HCT116 (cell line): ENCODE results near the gene SNTG2. TPM values are rescaled to one million over a fixed set of nuclear protein-coding genes. Genes with fewer than 3 reads are reported as not detected.

ENCODE experiments used
- ATAC-seq: fragments of 200-7000 bp; cut with Tn5 transposase; 2 replicates; pipeline ENCODE4 v1.9.1; 2020; ENCODE audit warnings: mild to moderate bottlenecking, moderate library complexity
- BruUV-seq: library from RNA; stranded (reverse); fragments of 400-500 nt; replicated peaks from 2 replicates; lab custom pipeline; 2021; lab: Mats Ljungman, UMichigan
- CTCF ChIA-PET: fragments of 300-600 bp; sonication (Branson Sonifier 250); formaldehyde crosslinking; loops from one replicate; lab custom pipeline; 2021; ENCODE audit warnings: antibody characterized with exemption; lab: Charles Lee
- POLR2A ChIA-PET: fragments of 300-600, 350-600 bp; sonication (Branson Sonifier 250); formaldehyde crosslinking; loops from one replicate; lab custom pipeline; 2021; ENCODE audit warnings: antibody characterized with exemption; lab: Charles Lee
- RAD21 ChIA-PET, 2 experiments: fragments of 300-600 bp; sonication (Branson Sonifier 250); formaldehyde crosslinking; loops; one replicate each; lab custom pipeline; 2023; ENCODE audit warnings: low total read pairs in 2 of 2; ENCODE audit not compliant: uncharacterized antibody in 2 of 2, unreplicated experiment in 2 of 2, low non-redundant PET in 1 of 2; lab: Charles Lee
- DNase-seq: peaks from one replicate; pipeline ENCODE4 v3.0.0-alpha.2; 2010; ENCODE audit warnings: low read depth, low spot score
- H2AFZ ChIP-seq: fragments of 200-600 bp; shearing (Covaris generic), sonication (generic); 2 replicates; pipeline ENCODE4 v1.6.1; 2017; ENCODE audit warnings: low read depth, mixed run types, mixed read lengths, antibody characterized with exemption, low read length; ENCODE audit not compliant: poor library complexity, severe bottlenecking
- H3K27ac ChIP-seq: 2 replicates; pipeline ENCODE4 v1.5.1; 2012; ENCODE audit warnings: low read depth, low read length
- H3K27me3 ChIP-seq: fragments of 200-600 bp; sonication (generic); 2 replicates; pipeline ENCODE4 v1.6.1; 2016; ENCODE audit warnings: mixed run types, low read length, mixed read lengths; ENCODE audit not compliant: insufficient read depth
- H3K36me3 ChIP-seq, 2 experiments: fragments of 200-500 bp in 1 of 2; fragments of 200-600 bp in 1 of 2; sonication (Bioruptor generic) in 1 of 2; sonication (generic) in 1 of 2; 2 replicates each; pipeline versions ENCODE4 v1.5.1 to v1.6.1; 2014 to 2016; ENCODE audit warnings: low read length in 2 of 2, inconsistent platforms in 1 of 2, mixed read lengths in 1 of 2, mixed run types in 1 of 2; ENCODE audit not compliant: insufficient read depth in 2 of 2, control insufficient read depth in 1 of 2
- H3K4me1 ChIP-seq, 2 experiments: fragments of 200-600 bp in 1 of 2; sonication (generic) in 1 of 2; 2 replicates each; pipeline versions ENCODE4 v1.5.1 to v1.6.1; 2012 to 2017; ENCODE audit warnings: low read length in 2 of 2, inconsistent platforms in 1 of 2, mild to moderate bottlenecking in 1 of 2, mixed read lengths in 1 of 2, mixed run types in 1 of 2, moderate library complexity in 1 of 2; ENCODE audit not compliant: insufficient read depth in 2 of 2, control insufficient read depth in 1 of 2
- H3K4me2 ChIP-seq: fragments of 200-600 bp; sonication (generic); 2 replicates; pipeline ENCODE4 v1.6.1; 2017; ENCODE audit warnings: mixed run types, low read length, mixed read lengths
- H3K4me3 ChIP-seq, 2 experiments: fragments of 200-600 bp in 1 of 2; sonication (generic) in 1 of 2; replicated peaks in 1 of 2; 2 replicates each; pipeline ENCODE4 v1.5.1; 2011 to 2016; ENCODE audit warnings: low read length in 2 of 2, control low read depth in 1 of 2, low read depth in 1 of 2, mild to moderate bottlenecking in 1 of 2, mixed read lengths in 1 of 2, mixed run types in 1 of 2
- H3K79me2 ChIP-seq: fragments of 200-600 bp; sonication (generic); 2 replicates; pipeline ENCODE4 v1.6.1; 2017; ENCODE audit warnings: mild to moderate bottlenecking, mixed run types, low read length, moderate library complexity, mixed read lengths; ENCODE audit not compliant: insufficient read depth
- H3K9ac ChIP-seq: fragments of 200-600 bp; sonication (generic); 2 replicates; pipeline ENCODE4 v1.6.1; 2016; ENCODE audit warnings: low read length, mixed read lengths
- H3K9me2 ChIP-seq: fragments of 200-600 bp; sonication (generic), shearing (Covaris generic); 2 replicates; pipeline ENCODE4 v1.6.1; 2017; ENCODE audit warnings: mixed run types, mild to moderate bottlenecking, moderate library complexity; ENCODE audit not compliant: insufficient read depth
- H3K9me3 ChIP-seq, 2 experiments: fragments of 200-500 bp in 1 of 2; fragments of 200-600 bp in 1 of 2; sonication (Bioruptor generic) in 1 of 2; sonication (generic) in 1 of 2; 2 replicates each; pipeline ENCODE4 v1.6.1; 2014 to 2017; ENCODE audit warnings: low read length in 2 of 2, mixed read lengths in 2 of 2, inconsistent platforms in 1 of 2, low read depth in 1 of 2, mild to moderate bottlenecking in 1 of 2, mixed run types in 1 of 2, moderate library complexity in 1 of 2; ENCODE audit not compliant: control insufficient read depth in 1 of 2, insufficient read depth in 1 of 2
- H4K20me1 ChIP-seq: fragments of 200-600 bp; sonication (generic), shearing (Covaris generic); 2 replicates; pipeline ENCODE4 v1.6.1; 2017; ENCODE audit warnings: mixed run types, mild to moderate bottlenecking, moderate library complexity; ENCODE audit not compliant: insufficient read depth
- EGR1 ChIP-seq: IDR thresholded peaks from 2 replicates; pipeline ENCODE4 v1.6.1; 2012; ENCODE audit warnings: low read depth
- EZH2 ChIP-seq: fragments of 200-600 bp; sonication (generic); IDR thresholded peaks from 2 replicates; pipeline ENCODE4 v1.6.1; 2017; ENCODE audit warnings: antibody characterized with exemption, mixed run types
- SP1 ChIP-seq: IDR thresholded peaks from 2 replicates; pipeline ENCODE4 v1.6.1; 2012; ENCODE audit warnings: low read depth
- YY1 ChIP-seq: IDR thresholded peaks from 2 replicates; pipeline ENCODE4 v1.6.1; 2011; ENCODE audit warnings: low read length, low read depth, moderate library complexity, mild to moderate bottlenecking; ENCODE audit not compliant: insufficient replicate concordance; ENCODE audit errors: extremely low read depth
- intact Hi-C: fragments of 100-400 bp; cut with micrococcal nuclease; formaldehyde crosslinking; loops from 2 replicates; pipeline ENCODE4 v1.10.0; 2022
- total RNA-seq: library from RNA; stranded (reverse); gene quantifications from one replicate; pipeline ENCODE4 v1.2.1, GENCODE V29; 2021; ENCODE audit not compliant: unreplicated experiment
- TF ChIP-seq, protein P1 (sequence below): IDR thresholded peaks from 2 replicates; pipeline ENCODE4 v1.6.1; 2011; ENCODE audit warnings: mild to moderate bottlenecking, low read length, moderate library complexity; ENCODE audit not compliant: insufficient replicate concordance; ENCODE audit errors: extremely low read depth
- TF ChIP-seq, protein P2 (sequence below), 3 experiments: fragments of 200-600 bp in 1 of 3; sonication (generic) in 1 of 3; IDR thresholded peaks in 2 of 3; conservative IDR thresholded peaks in 1 of 3; 2 replicates each; pipeline ENCODE4 v1.5.1; 2012 to 2017; ENCODE audit warnings: low read depth in 2 of 3, low read length in 2 of 3, antibody characterized with exemption in 1 of 3, borderline replicate concordance in 1 of 3, control low read depth in 1 of 3, mild to moderate bottlenecking in 1 of 3, mixed read lengths in 1 of 3, mixed run types in 1 of 3, moderate library complexity in 1 of 3; ENCODE audit not compliant: insufficient read depth in 1 of 3

Gene SNTG2
- total RNA-seq, 1 experiment from 2014 or later, result not detected

GRCh38 chr2:932320-933115 is 18.1 kb upstream of the SNTG2 start:
- Histone ChIP-seq H3K9me3 (no peaks in the 10 kb centered on the region), H3K27ac (no peak overlapping the region), H4K20me1 (no peaks in the 10 kb centered on the region), H3K9me2 (no peaks in the 10 kb centered on the region), H2AFZ (no peak overlapping the region), H3K27me3 (no peaks in the 10 kb centered on the region), H3K4me2 (no peak overlapping the region), H3K9ac (no peak overlapping the region)
- CTCF ChIA-PET, result no interaction called here
- ATAC-seq, result no peak
- POLR2A ChIA-PET, result no interaction called here
- RAD21 ChIA-PET, result no interaction called here
- no TSS peak for BruUV-seq
- DNase-seq, result no peak
- TF ChIP-seq, protein P1, sequence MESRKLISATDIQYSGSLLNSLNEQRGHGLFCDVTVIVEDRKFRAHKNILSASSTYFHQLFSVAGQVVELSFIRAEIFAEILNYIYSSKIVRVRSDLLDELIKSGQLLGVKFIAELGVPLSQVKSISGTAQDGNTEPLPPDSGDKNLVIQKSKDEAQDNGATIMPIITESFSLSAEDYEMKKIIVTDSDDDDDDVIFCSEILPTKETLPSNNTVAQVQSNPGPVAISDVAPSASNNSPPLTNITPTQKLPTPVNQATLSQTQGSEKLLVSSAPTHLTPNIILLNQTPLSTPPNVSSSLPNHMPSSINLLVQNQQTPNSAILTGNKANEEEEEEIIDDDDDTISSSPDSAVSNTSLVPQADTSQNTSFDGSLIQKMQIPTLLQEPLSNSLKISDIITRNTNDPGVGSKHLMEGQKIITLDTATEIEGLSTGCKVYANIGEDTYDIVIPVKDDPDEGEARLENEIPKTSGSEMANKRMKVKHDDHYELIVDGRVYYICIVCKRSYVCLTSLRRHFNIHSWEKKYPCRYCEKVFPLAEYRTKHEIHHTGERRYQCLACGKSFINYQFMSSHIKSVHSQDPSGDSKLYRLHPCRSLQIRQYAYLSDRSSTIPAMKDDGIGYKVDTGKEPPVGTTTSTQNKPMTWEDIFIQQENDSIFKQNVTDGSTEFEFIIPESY, result no peak
- TF ChIP-seq YY1 (no peak), EGR1 (no peak)
- TF ChIP-seq, all 23 proteins: peak for 0
- Histone ChIP-seq H3K36me3 (no peaks in the 10 kb centered on the region), H3K79me2 (no peaks in the 10 kb centered on the region), H3K4me1 (no peaks in the 10 kb centered on the region), H3K4me3 (no peak overlapping the region)
- intact Hi-C loops, result no loop called here

DNA sequence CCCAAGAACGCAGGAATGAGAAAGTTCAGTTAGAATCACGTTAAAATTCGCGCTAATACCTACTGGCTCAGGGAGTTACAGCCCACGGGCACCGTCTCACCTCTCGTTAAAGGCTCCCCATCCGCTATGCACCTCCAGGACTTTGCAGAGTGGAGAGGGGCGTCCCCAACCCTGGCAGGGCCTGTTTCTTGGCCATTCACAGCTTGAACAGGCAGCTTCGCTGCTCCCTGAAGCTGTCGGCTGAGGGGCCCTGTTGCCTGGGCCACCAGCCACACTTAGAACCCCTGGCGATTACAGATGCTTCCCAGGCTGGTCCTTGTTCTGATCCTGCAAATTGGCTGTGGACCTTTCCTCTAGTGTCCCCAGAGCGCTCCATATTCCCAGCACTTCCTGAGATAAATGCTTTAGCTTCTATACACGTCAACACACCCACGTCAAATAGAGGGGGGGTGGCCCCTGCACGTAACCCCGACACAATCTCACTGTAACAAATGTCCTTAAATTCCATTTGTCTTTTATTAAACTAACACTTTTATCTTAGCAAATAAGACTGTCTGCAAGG is 16.8 kb upstream of the SNTG2 start:
- Histone ChIP-seq H4K20me1 (no peaks in the 10 kb centered on the region), H3K4me3 (no peak overlapping the region), H2AFZ (no peak overlapping the region), H3K27ac (no peak overlapping the region), H3K4me1 (no peaks in the 10 kb centered on the region), H3K9ac (no peak overlapping the region), H3K4me2 (no peak overlapping the region), H3K36me3 (no peaks in the 10 kb centered on the region), H3K9me3 (no peaks in the 10 kb centered on the region), H3K79me2 (no peaks in the 10 kb centered on the region), H3K27me3 (no peaks in the 10 kb centered on the region), H3K9me2 (no peaks in the 10 kb centered on the region)
- DNase-seq (no peak), ATAC-seq (no peak)
- intact Hi-C loops, result no loop called here
- TF ChIP-seq EZH2 (no peak), EGR1 (no peak), YY1 (no peak), SP1 (no peak)
- TF ChIP-seq, protein P2, sequence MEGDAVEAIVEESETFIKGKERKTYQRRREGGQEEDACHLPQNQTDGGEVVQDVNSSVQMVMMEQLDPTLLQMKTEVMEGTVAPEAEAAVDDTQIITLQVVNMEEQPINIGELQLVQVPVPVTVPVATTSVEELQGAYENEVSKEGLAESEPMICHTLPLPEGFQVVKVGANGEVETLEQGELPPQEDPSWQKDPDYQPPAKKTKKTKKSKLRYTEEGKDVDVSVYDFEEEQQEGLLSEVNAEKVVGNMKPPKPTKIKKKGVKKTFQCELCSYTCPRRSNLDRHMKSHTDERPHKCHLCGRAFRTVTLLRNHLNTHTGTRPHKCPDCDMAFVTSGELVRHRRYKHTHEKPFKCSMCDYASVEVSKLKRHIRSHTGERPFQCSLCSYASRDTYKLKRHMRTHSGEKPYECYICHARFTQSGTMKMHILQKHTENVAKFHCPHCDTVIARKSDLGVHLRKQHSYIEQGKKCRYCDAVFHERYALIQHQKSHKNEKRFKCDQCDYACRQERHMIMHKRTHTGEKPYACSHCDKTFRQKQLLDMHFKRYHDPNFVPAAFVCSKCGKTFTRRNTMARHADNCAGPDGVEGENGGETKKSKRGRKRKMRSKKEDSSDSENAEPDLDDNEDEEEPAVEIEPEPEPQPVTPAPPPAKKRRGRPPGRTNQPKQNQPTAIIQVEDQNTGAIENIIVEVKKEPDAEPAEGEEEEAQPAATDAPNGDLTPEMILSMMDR (IDR thresholded peaks at IDR 0.05 in 2 of 3, conservative IDR thresholded peaks at IDR 0.05 in 1 of 3; ENCODE audit: borderline replicate concordance in 1 of 3, insufficient read depth in 1 of 3, low read depth in 2 of 3, low read length in 2 of 3), result no peak
- RAD21 ChIA-PET, result no interaction called here
- BruUV-seq, result no TSS peak
- CTCF ChIA-PET, result no interaction called here
- POLR2A ChIA-PET, result no interaction called here
